Upper lobe of right lung (tissue), 1 donor: ENCODE measurements around the gene TEK. TPM values are rescaled to one million over a fixed set of nuclear protein-coding genes. Genes with fewer than 3 reads are reported as not detected.

Source experiments
- ATAC-seq: fragments of 200-7000 bp; cut with Tn5 transposase; one replicate; pipeline ENCODE4 v1.9.1; 2020; ENCODE audit warnings: mild to moderate bottlenecking, moderate library complexity
- DNase-seq: peaks from one replicate; pipeline ENCODE4 v3.0.0-alpha.2; 2020
- H3K27ac ChIP-seq: fragments of 200-600 bp; one replicate; pipeline ENCODE4 v1.8.0; 2022
- H3K27me3 ChIP-seq: fragments of 200-600 bp; one replicate; pipeline ENCODE4 v1.8.0; 2022; ENCODE audit warnings: mild to moderate bottlenecking
- H3K36me3 ChIP-seq: fragments of 200-600 bp; one replicate; pipeline ENCODE4 v1.8.0; 2022
- H3K4me1 ChIP-seq: fragments of 200-600 bp; one replicate; pipeline ENCODE4 v1.8.0; 2022
- H3K4me3 ChIP-seq: fragments of 200-600 bp; one replicate; pipeline ENCODE4 v1.8.0; 2022; ENCODE audit warnings: mild to moderate bottlenecking
- H3K9me3 ChIP-seq: fragments of 200-600 bp; one replicate; pipeline ENCODE4 v1.8.0; 2022
- intact Hi-C: fragments of 100-400 bp; cut with DNase I; formaldehyde crosslinking; loops from one replicate; pipeline ENCODE4 v1.11.0; 2022
- total RNA-seq: library from RNA; stranded (reverse); fragmentation: NEBNext Ultra II Directional; extraction: Animal tissue kit (Norgen Biotek cat#: 25700); gene quantifications from one replicate; pipeline ENCODE4 v1.2.1, GENCODE V29; 2021
- TF ChIP-seq, protein P1 (sequence below): fragments of 200-600 bp; IDR thresholded peaks from one replicate; pipeline ENCODE4 v1.8.0; 2022; ENCODE audit warnings: antibody characterized with exemption
- donor health status: DM: no; HTN: yes; CAD: no; lungs with severe emphysema.

Gene TEK
- total RNA-seq, 1 donor from 2014 or later = 65.6 TPM

DNA sequence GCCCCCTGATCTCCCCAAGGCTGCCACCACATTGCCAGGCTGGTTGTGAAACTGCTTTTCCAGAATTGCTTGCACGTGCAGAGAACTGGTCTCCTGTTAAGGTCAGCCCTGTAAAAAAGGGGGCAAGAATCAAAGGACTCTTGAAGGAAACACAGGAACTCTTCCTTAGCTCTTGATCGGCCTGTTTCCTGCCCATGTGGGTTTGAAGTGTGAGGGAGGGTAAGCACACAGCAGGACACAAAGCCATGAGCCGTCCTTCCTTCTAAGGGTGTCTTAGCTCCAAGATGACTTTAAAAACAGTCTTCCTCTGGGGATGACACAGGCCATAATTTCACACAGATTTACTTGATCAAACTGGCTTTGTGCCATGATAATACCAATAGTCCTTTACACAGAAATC is 36.1 kb downstream of the TEK start:
- TF ChIP-seq, protein P1, sequence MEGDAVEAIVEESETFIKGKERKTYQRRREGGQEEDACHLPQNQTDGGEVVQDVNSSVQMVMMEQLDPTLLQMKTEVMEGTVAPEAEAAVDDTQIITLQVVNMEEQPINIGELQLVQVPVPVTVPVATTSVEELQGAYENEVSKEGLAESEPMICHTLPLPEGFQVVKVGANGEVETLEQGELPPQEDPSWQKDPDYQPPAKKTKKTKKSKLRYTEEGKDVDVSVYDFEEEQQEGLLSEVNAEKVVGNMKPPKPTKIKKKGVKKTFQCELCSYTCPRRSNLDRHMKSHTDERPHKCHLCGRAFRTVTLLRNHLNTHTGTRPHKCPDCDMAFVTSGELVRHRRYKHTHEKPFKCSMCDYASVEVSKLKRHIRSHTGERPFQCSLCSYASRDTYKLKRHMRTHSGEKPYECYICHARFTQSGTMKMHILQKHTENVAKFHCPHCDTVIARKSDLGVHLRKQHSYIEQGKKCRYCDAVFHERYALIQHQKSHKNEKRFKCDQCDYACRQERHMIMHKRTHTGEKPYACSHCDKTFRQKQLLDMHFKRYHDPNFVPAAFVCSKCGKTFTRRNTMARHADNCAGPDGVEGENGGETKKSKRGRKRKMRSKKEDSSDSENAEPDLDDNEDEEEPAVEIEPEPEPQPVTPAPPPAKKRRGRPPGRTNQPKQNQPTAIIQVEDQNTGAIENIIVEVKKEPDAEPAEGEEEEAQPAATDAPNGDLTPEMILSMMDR = no peak
- ATAC-seq = no peak
- no peaks in the 10 kb centered on the region for H3K27me3 ChIP-seq

DNA sequence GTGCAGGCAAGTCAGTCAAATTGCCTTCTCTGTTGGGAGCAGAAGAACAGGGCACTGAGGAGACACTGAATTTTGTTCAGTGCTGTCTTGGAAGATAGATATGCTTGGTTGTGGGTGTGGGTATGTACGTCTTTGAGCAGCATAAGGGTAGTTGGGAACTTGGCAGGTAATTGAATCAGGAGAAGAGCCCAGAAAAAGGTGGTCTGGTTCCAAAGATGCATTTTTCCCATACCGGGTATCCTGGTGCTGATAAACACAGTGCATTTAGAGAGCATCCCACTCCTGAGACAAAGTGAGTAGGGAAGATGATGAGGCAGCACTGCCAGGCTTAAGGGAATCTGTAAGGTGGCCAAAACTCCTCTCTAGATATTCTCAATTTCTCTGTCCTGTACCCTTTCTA is 40.6 kb downstream of the TEK start:
- ATAC-seq (no peak), DNase-seq (no peak)
- Histone ChIP-seq H3K4me1 (peaks cover 25% of the 10 kb centered on the region), H3K27ac (no peak overlapping the region), H3K27me3 (no peaks in the 10 kb centered on the region), H3K36me3 (no peaks in the 10 kb centered on the region), H3K4me3 (no peak overlapping the region), H3K9me3 (no peaks in the 10 kb centered on the region)
- intact Hi-C loops = no loop called here
- TF ChIP-seq, protein P1 = no peak

More for the DNA sequence above, 36.1 kb downstream of the TEK start:
- Histone ChIP-seq H3K27ac (no peak overlapping the region), H3K36me3 (no peaks in the 10 kb centered on the region), H3K4me1 (no peaks in the 10 kb centered on the region), H3K9me3 (no peaks in the 10 kb centered on the region), H3K4me3 (no peak overlapping the region)
- intact Hi-C loops = no loop called here
- no peak for DNase-seq

DNA sequence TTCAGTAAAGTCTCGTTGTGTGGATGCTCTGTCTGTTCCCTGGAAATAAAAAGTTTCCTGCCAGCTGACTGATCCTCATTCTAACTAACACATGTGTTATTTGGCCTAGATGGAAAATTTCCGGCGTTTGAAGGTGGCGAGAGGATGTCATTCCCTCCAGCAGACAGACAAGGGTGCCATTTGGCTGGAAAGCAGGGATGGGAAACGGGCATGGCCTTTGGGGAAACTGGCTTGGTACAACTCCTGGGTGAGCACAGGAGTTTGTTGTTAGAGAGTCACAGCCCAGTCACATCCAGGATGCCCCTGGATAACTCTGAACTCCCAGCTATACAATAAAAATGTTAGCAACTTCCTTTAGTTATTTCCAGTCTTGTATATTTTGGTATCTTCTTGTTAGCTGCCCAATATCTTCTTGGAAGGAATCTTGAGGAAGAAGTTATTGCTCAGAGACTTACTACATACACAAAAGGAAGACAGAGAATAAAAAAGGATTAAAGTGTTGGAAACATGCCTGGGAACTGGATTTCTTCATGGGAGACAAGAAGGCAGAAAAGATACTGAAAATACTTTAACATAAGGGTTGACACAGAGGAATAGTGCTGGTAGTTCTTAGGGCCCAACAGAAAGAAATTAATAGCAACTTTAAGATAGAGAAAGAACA is 41.9 kb downstream of the TEK start:
- DNase-seq (no peak), ATAC-seq (no peak)
- H3K4me1 ChIP-seq = peaks cover 28% of the 10 kb centered on the region
- H3K4me3 ChIP-seq = no peak overlapping the region
- H3K27ac ChIP-seq = no peak overlapping the region
- intact Hi-C loops = no loop called here
- no peaks in the 10 kb centered on the region for H3K9me3 ChIP-seq
- H3K36me3 ChIP-seq = no peaks in the 10 kb centered on the region
- no peaks in the 10 kb centered on the region for H3K27me3 ChIP-seq
- TF ChIP-seq, protein P1 = no peak

DNA sequence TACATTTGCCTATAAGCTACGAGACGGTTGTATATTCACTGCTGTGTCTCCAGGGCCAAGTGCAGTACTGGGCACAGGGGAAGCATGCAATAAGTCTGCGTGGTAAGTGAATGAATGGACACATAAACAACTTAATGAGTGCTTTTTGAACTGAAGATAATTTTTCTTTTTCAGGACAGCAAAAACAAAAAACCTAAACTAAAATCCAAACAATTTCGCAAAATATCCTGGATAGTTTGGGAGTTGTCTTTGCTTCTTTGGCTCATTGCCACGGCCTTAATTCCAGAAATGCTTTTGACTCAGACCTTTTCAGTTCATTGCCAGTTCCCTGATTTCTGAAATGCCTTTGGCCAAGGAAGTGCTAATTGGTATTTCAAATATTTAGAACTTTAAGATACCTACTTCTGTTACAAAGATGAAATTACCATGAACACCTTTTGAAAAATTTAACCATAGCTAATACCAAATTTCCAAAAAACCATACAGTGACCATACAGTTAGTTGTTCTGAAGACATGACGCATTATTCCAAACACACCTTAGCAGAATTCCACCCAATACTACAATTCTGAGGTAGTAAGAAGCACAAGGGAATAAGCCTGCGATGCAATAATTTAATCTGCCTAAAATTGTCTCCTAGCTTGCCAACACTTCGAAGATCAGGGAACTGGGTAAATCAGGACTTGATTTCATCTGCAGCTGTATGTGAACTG is 42.8 kb downstream of the TEK start:
- H3K36me3 ChIP-seq = no peaks in the 10 kb centered on the region
- H3K4me1 ChIP-seq = peaks cover 28% of the 10 kb centered on the region
- no peaks in the 10 kb centered on the region for H3K27me3 ChIP-seq
- TF ChIP-seq, protein P1 = no peak
- H3K9me3 ChIP-seq = no peaks in the 10 kb centered on the region
- H3K4me3 ChIP-seq = no peak overlapping the region
- no peak for DNase-seq
- no peak overlapping the region for H3K27ac ChIP-seq
- ATAC-seq = no peak
- intact Hi-C loops = no loop called here

DNA sequence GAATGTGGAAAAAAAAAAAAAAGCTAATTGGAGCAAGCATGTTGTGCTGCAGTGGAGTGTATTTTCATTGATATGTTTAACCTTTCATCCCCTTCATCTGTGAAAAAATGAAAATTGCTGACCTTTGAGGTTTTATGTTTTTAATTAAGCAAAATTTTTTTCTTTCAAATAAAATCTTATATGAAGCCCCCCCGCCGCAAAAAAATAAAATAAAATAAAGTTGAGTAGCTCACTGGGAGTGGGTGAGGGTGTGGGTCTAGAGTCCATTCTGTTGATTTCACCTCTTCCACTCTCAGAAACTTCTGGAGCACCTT is 43.3 kb downstream of the TEK start:
- Histone ChIP-seq H3K27ac (no peak overlapping the region), H3K4me1 (peaks cover 28% of the 10 kb centered on the region), H3K36me3 (no peaks in the 10 kb centered on the region), H3K4me3 (no peak overlapping the region), H3K9me3 (no peaks in the 10 kb centered on the region), H3K27me3 (no peaks in the 10 kb centered on the region)
- no peak for DNase-seq
- TF ChIP-seq, protein P1 = no peak
- no peak for ATAC-seq
- intact Hi-C loops = no loop called here
